DMS 273 (cell line): ENCODE measurements around the gene RPP38.

ENCODE experiments used
- DNase-seq: peaks from one replicate; lab custom pipeline; 2025; ENCODE audit not compliant: unreplicated experiment; lab: John Stamatoyannopoulos, UW

Gene RPP38, protein sequence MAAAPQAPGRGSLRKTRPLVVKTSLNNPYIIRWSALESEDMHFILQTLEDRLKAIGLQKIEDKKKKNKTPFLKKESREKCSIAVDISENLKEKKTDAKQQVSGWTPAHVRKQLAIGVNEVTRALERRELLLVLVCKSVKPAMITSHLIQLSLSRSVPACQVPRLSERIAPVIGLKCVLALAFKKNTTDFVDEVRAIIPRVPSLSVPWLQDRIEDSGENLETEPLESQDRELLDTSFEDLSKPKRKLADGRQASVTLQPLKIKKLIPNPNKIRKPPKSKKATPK

DNA sequence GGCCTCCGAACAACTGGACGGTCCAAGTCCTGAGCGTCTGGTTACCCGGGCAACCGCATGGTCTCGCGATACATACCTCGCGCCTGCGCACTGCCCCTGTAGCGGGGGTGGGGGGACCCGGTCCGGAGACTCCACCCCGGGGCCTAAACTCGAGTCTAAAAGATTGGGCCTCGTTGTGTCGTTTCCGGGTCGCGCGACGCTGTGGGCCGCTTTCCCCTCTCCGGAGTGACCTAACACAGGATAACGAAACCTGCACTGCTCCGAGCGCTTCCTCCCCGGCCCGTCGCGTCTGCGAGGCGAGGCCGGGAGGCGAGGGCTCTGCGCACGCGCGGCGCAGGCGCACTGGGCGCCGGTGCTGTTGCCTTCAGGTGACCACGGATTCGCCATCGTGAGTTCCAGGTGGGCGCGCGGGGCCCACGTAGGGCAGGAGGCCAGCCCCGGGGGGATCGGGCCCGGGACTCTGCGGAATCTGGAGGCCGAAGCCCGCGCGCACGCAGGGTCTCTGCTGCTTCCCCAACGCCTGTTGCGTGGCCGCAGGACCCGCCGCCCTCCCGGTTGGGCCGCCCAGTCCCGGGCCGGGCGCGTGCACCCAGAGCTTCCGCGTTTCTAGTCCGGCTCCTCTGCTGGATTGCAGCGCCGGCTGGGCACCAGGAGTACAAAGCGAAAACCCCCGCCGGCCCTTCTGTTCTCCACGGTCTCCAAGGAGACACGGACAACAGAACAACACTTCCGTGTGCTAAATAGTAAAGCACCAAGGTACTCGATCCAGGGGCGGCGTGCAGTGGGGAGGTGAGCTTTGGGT, at the start of gene RPP38:
RPP38 (plus strand) TSS at position 345 of the 802 bp plus-strand sequence. CDS start 5,960 bp downstream, outside the sequence.
- DNase-seq: peak; percentile 97

DNA sequence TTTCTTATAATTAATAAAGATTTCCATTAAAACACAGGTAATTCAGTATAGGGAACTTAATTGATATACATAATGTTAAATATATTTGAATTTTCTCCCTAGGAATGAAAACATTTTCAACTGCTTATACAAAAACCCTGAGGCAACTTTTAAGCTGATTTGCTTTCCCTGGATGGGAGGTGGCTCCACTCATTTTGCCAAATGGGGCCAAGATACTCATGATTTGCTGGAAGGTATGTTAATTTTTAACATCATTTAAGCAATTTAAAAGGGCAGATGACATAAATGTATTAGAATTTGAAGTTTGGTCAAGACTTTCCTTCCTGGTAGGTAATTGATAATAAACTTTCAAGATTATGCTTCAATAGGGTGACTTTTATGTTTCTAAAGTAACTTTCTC, 47.6 kb upstream of the RPP38 start:
- no peak for DNase-seq

DNA sequence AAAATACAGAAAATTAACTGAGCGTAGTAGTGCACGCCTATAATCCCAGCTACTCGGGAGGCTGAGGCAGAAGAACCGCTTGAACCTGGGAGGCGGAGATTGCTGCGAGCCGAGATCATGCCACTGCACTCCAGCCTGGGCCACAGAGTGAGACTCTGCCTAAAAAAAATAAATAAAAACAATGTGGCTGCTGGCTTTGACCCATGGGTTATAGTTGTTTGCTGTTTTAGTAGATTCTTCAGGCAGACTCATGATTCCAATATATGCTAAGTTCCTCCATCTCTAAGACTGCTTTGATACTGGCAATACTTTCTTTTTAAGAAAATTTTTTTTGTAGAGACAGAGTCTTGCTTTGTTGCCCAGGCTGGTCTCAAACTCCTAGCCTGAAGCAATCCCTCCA, 45.0 kb upstream of the RPP38 start:
- DNase-seq: no peak

- DNase-seq: no peak
These were observed 44.1 kb upstream of the RPP38 start for GRCh38 chr10:15053061-15053460.

DNA sequence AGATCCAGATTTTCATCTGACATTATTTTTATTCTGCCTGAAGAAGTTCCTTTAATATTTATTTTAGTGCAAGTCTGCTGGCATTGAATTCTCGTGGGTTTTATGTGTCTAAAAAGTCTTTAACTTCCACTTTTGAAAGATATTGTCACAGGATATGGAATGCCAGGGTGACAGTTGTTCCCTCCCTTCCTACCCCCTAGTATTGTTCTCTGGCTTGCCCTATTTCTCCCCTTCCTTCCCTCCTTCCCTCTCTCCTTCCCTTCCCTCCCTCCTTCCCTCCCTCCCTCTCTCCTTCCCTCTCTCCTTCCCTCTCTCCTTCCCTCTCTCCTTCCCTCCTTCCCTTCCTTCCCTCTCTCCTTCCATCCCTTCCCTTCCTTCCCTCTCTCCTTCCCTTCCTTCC, 38.5 kb upstream of the RPP38 start:
- DNase-seq: no peak

DNA sequence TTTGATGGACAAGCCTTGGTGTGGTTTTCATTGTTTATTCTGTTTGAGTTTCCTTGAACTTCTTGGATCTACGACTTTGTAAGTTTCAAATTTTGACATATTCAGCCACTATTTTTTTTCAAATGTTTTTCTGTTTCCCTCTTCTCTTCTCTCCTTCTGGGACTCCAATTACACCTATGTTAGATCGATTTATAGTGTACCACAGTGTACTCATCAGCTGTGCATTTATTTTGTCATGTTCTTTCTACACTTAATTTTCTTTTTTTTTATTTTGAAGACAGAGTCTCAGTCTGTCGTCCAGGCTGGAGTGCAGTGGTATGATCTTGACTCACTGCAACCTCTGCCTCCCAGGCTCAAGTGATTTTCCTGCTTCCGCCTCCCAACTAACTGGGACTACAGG, 37.2 kb upstream of the RPP38 start:
- no peak for DNase-seq

GRCh38 chr10:15060638-15061037, 36.5 kb upstream of the RPP38 start:
- DNase-seq: no peak

DNA sequence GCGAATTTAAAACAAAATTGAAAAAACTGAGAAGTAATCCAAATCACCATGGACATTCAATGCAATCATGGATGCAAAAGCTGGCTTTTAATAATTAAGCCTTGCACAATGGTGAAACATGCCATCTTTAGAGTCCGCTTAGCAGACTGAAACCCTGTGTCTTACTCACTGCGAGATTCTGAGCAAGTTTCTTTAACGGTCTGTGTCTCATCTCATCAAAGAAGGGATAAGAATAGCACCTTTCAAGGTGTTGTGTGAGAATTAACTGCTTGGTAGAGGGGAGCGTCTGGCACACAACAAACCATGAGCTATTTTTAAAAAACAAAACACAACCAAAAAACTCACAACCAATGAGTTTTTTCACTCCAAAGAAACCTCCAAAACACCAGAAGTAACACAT, 30.0 kb upstream of the RPP38 start:
- no peak for DNase-seq

DNA sequence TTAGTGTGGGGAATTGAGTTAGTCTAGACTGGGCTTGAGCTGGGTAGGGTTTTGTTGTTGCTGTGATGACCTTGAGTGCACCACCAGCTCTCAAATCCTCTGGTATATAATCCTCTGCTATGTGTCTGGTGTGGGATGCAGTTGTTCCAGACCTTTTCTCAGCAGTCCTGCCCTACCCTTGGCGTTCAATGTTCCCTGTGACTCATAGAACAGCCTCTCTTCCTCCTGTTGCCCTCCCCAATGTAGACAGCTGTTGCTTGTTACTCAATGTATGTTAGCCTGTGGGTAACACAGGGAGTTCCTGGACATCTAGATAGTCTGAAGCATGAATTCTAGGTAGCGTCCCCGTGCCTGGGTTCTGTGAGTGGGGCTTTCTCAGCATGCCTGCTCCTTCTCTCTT, 28.4 kb upstream of the RPP38 start:
- peak; percentile 8 for DNase-seq

GRCh38 chr10:15069230-15069629, 27.9 kb upstream of the RPP38 start:
- DNase-seq: no peak

DNA sequence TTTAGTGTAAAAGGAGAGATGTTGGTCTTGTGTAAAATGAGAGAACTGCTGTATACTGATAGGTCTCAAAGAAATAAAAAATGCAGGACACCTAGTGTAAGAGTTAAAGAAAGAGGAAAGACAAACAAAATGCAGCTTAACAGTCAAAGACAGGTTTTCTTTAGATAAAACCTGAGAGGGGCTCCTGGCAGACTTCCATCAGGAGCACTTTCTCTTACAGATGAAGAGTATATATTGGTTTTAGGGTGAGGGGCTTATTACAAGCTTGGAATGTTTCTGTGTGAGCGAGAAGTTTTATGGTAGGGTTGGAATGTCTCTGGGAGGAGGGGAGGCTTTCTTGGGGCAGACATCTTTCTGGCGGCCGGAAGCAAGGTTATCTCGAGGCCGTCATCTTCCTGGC, 24.8 kb upstream of the RPP38 start:
- no peak for DNase-seq

- DNase-seq: no peak
These were observed 21.7 kb upstream of the RPP38 start for GRCh38 chr10:15075421-15075820.

DNA sequence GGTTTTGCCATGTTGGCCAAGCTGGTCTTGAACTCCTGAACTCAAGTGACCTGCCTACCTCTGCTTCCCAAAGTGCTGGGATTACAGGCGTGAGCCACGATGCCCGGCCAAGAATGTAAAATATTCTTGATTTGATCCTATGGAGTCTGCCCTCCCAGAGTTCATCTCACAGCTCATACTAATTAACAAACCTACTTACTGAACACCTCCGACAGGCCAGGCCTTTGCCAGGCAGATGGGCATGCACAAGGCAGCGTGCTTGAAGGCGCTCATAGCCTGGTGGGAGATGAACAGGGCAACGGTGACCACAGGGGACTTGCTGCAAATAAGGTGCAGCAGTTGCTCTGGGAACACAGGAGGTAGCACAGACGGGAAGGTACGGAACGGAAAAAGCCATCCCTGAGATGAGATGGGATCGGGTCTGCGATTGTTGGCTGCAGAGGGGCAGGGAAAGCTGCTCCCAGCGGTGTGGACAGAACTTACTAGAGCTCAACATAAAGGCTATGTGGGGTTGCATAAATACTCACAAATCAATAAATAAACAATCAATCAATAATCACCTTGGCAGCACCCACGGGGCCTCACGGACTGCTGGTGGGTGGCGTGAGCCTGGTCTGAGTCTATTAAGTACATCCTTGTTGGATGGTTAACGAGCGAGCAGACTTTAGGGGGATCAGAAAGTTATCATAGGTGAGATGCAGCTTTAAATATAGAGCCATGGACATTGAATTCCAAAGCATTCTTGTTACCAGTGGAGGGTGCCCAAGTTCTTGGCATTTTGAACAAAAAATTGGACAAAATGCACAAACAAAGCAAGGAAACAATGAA, 13.3 kb upstream of the RPP38 start:
- no peak for DNase-seq

DNA sequence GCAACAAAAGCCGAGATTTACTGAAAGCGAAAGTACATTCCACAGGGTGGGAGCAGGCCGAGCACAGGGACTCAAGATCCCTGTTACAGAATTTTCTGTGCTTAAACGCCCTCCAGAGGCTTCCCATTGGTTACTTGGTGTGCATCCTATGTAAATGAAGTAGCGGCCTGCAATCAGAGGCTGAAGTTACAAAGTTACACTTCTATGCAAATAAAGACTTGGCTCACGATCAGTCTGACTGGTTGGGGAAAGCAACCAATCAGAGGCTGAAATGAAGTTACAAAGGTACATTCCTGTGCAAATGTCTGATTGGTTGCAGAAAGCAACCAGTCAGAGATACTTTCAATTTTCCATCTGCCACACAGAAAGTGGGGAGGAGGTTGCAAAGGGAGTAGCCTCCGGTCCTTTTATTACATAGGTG, 12.6 kb upstream of the RPP38 start:
- DNase-seq: peak; percentile 73

GRCh38 chr10:15088428-15089261, 8.5 kb upstream of the RPP38 start, which contains the start of gene ACBD7:
Gene ACBD7 (minus strand): TSS chr10:15088776. CDS start chr10:15088728, 48 bp downstream.
- DNase-seq: peak; percentile 93

GRCh38 chr10:15091418-15091817, 5.7 kb upstream of the RPP38 start:
- no peak for DNase-seq

- DNase-seq: no peak
These were observed 4.2 kb upstream of the RPP38 start for GRCh38 chr10:15092855-15093408.

DNA sequence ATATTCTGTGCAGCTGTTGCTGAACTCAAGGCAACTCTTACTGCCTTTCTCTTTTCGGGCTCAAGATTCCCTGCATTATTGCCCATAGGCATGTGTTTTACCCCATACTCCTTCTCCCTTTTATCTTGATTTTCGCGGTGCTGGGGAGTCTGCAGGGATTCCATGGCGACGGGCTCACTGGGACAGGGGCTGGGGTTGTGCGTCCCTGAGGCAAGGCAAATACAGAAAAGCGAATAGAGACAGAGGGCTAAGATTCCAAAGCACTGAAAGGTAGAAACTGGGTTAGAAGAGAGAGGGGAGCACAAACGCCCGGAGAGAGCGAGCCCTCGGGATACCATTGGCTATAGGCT, 519 bp upstream of the RPP38 start:
- DNase-seq: no peak

DNA sequence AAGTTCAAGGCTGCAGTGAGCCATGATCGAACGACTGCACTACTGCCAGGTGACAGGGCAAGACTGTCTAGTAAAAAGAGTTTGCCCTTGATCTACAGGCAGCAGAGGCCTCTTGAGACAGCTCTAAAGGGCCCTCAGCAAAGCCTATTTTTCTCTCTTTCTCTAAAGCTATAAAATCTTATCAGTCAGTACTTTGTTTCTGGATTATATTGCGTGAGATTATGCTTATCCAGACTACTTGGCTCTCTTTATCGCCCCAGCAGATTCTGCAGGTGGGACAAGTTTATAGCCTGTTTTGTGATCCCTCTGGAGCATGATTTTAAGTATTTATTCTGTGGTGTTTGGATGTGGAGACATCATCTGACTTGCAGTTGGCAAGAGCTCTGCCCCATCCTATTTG, 2.7 kb downstream of the RPP38 start:
- DNase-seq: no peak

DNA sequence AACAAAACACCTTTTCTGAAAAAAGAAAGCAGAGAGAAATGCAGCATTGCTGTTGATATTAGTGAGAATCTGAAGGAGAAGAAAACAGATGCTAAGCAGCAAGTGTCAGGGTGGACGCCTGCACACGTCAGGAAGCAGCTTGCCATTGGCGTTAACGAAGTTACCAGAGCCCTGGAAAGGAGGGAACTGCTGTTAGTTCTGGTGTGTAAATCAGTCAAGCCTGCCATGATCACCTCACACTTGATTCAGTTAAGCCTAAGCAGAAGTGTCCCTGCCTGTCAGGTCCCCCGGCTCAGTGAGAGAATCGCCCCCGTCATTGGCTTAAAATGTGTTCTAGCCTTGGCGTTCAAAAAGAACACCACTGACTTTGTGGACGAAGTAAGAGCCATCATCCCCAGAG, 6.4 kb downstream of the RPP38 start:
- no peak for DNase-seq
